ENCODE data around the gene PARP11.

The PARP11 gene

DNA sequence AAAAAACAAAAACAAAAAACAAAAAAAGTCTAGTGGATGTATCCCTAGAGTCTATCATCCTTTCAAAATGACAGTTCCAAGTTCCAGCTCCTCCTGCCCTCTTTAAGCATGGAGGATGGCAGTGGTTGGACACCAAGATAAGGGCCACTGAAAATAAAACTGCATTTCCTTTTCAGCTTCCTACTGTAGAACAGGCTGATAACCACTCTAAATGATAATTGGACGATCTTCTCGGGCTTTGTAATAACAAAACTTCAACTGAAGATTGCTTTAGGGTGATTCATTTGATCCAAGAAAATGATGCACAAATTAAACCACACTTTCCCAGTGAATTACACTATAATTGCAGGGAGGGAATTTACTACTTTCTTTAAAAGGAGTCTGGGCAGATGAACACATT, 78.1 kb downstream of the PARP11 start:
- Histone ChIP-seq H3K27me3 (ENCODE audit: insufficient read depth, poor library complexity, severe bottlenecking) (no peaks in the 10 kb centered on the region), H3K4me3 (replicated peaks; ENCODE audit: insufficient read depth, low read length) (no peak overlapping the region), H3K27ac (replicated peaks) (no peak overlapping the region)
- no peak for DNase-seq (ENCODE audit: low read depth in 1 of 2, low spot score in 1 of 2)
- TF ChIP-seq POLR2AphosphoS5 (IDR thresholded peaks at IDR 0.05; ENCODE audit: low read depth) (no peak), GABPA (IDR thresholded peaks at IDR 0.05; ENCODE audit: low read depth) (no peak), SPI1 (IDR thresholded peaks at IDR 0.05; ENCODE audit: borderline replicate concordance, low read depth) (no peak)
- TF ChIP-seq, protein P1, sequence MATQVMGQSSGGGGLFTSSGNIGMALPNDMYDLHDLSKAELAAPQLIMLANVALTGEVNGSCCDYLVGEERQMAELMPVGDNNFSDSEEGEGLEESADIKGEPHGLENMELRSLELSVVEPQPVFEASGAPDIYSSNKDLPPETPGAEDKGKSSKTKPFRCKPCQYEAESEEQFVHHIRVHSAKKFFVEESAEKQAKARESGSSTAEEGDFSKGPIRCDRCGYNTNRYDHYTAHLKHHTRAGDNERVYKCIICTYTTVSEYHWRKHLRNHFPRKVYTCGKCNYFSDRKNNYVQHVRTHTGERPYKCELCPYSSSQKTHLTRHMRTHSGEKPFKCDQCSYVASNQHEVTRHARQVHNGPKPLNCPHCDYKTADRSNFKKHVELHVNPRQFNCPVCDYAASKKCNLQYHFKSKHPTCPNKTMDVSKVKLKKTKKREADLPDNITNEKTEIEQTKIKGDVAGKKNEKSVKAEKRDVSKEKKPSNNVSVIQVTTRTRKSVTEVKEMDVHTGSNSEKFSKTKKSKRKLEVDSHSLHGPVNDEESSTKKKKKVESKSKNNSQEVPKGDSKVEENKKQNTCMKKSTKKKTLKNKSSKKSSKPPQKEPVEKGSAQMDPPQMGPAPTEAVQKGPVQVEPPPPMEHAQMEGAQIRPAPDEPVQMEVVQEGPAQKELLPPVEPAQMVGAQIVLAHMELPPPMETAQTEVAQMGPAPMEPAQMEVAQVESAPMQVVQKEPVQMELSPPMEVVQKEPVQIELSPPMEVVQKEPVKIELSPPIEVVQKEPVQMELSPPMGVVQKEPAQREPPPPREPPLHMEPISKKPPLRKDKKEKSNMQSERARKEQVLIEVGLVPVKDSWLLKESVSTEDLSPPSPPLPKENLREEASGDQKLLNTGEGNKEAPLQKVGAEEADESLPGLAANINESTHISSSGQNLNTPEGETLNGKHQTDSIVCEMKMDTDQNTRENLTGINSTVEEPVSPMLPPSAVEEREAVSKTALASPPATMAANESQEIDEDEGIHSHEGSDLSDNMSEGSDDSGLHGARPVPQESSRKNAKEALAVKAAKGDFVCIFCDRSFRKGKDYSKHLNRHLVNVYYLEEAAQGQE (IDR thresholded peaks at IDR 0.05; ENCODE audit: insufficient replicate concordance, low read depth) = no peak
- TF ChIP-seq, protein P2, sequence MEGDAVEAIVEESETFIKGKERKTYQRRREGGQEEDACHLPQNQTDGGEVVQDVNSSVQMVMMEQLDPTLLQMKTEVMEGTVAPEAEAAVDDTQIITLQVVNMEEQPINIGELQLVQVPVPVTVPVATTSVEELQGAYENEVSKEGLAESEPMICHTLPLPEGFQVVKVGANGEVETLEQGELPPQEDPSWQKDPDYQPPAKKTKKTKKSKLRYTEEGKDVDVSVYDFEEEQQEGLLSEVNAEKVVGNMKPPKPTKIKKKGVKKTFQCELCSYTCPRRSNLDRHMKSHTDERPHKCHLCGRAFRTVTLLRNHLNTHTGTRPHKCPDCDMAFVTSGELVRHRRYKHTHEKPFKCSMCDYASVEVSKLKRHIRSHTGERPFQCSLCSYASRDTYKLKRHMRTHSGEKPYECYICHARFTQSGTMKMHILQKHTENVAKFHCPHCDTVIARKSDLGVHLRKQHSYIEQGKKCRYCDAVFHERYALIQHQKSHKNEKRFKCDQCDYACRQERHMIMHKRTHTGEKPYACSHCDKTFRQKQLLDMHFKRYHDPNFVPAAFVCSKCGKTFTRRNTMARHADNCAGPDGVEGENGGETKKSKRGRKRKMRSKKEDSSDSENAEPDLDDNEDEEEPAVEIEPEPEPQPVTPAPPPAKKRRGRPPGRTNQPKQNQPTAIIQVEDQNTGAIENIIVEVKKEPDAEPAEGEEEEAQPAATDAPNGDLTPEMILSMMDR (IDR thresholded peaks at IDR 0.05; ENCODE audit: insufficient read depth, low read length) = no peak

DNA sequence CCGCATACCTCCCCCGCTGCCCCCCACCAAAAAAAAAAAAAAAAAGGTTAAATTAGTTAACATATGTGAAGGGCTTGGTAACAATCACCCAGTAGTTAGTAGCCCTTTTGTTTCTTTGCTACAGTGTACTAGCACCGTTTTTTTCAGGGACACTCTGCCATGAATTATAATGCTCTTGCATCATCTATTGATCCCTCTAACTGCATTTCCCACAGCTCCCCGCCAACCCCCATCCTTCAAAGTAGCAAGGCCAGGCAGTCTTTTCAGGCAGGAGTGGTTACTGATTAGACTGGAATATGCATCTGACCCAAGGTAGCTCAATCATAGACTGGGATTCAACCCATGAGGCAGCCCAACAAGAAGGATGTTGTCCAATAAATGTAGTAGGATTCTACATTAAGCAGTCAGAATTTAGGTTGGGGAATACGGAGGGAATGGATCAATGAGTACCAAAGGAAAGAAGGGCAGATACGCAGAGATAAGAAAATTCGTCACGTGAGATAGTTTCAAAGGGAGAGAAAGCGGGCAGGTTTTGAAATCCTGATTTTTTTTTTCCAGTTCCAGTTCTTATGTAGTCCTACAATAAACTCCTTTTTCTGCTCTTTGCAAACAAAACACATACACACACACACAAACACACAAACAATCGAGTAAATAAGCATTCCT, 80.4 kb downstream of the PARP11 start:
- no peak for TF ChIP-seq POLR2AphosphoS5 (IDR thresholded peaks at IDR 0.05; ENCODE audit: low read depth)
- no peak for TF ChIP-seq SPI1 (IDR thresholded peaks at IDR 0.05; ENCODE audit: borderline replicate concordance, low read depth)
- TF ChIP-seq, protein P2 (IDR thresholded peaks at IDR 0.05; ENCODE audit: insufficient read depth, low read length) = no peak
- no peak for TF ChIP-seq GABPA (IDR thresholded peaks at IDR 0.05; ENCODE audit: low read depth)
- TF ChIP-seq, protein P1 (IDR thresholded peaks at IDR 0.05; ENCODE audit: insufficient replicate concordance, low read depth) = no peak
- H3K4me3 ChIP-seq (replicated peaks; ENCODE audit: insufficient read depth, low read length) = no peak overlapping the region

DNA sequence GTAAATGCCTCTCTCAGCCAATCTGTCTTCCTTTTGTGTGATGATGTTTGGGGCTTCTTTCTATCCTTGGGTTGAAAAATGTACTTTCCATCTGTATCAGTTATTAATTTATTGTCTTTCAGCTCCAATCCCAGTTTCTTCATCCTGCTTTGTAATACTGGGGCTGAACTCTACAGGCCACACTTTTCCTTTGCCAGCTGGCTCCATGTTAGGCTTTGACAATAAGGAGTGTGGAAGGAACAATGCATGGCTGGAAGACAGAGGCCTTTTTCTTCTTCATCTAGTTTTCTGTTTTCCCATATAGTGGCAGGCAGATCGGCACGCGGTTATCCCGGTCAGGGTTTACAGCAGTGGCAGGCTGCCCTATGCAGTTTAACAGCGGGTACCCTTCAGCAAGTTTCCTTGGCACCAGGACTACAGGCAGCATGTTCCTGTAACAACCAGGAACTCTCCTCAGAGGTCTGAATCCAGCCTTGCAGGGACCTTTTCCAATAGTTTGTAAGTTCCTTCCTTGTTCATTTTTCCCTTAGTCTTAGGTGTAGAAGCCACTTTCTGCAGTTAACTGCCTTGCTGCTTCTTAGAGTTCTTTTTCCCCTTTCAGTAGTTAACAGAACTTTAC, 81.8 kb downstream of the PARP11 start:
- H3K4me3 ChIP-seq (replicated peaks; ENCODE audit: insufficient read depth, low read length) = no peak overlapping the region
- H3K27ac ChIP-seq (replicated peaks) = no peak overlapping the region
- no peaks in the 10 kb centered on the region for H3K27me3 ChIP-seq (ENCODE audit: insufficient read depth, poor library complexity, severe bottlenecking)
- DNase-seq (ENCODE audit: low read depth in 1 of 2, low spot score in 1 of 2) = no peak
- TF ChIP-seq POLR2AphosphoS5 (IDR thresholded peaks at IDR 0.05; ENCODE audit: low read depth) (no peak), GABPA (IDR thresholded peaks at IDR 0.05; ENCODE audit: low read depth) (no peak), SPI1 (IDR thresholded peaks at IDR 0.05; ENCODE audit: borderline replicate concordance, low read depth) (no peak)
- TF ChIP-seq, protein P1 (IDR thresholded peaks at IDR 0.05; ENCODE audit: insufficient replicate concordance, low read depth) = no peak
- TF ChIP-seq, protein P2 (IDR thresholded peaks at IDR 0.05; ENCODE audit: insufficient read depth, low read length) = no peak

More for the DNA sequence above, 80.4 kb downstream of the PARP11 start:
- H3K27me3 ChIP-seq (ENCODE audit: insufficient read depth, poor library complexity, severe bottlenecking) = no peaks in the 10 kb centered on the region
- H3K27ac ChIP-seq (replicated peaks) = no peak overlapping the region
- no peak for DNase-seq (ENCODE audit: low read depth in 1 of 2, low spot score in 1 of 2)
